Measurements from ENCODE around the gene POLK.

- TF ChIP-seq CTCF (IDR thresholded peaks at IDR 0.05) (no peak), POLR2A (IDR thresholded peaks at IDR 0.05) (no peak)
Observed at GRCh38 chr5:75522025-75522424, 10.3 kb downstream of the POLK start.

All from heart left ventricle (tissue), 13 donors.